T47D (cell line): ENCODE measurements around the gene ZBP1.

Experiments used
- DNase-seq, 2 experiments: peaks; one replicate each; pipeline versions ENCODE4 v3.0.0 to v3.0.0-alpha.2; 2011 to 2012; ENCODE audit warnings: low read depth in 1 of 2, low spot score in 1 of 2
- JUND ChIP-seq: IDR thresholded peaks from 2 replicates; pipeline ENCODE4 v1.6.1; 2012; ENCODE audit warnings: low read depth
- in situ Hi-C: cut with HindIII; loops from 2 replicates; pipeline ENCODE4 v1.10.0; 2016; ENCODE audit warnings: low sequenced_read_pairs, low pct_unique_long_range_greater_than_20kb

The ZBP1 gene, protein sequence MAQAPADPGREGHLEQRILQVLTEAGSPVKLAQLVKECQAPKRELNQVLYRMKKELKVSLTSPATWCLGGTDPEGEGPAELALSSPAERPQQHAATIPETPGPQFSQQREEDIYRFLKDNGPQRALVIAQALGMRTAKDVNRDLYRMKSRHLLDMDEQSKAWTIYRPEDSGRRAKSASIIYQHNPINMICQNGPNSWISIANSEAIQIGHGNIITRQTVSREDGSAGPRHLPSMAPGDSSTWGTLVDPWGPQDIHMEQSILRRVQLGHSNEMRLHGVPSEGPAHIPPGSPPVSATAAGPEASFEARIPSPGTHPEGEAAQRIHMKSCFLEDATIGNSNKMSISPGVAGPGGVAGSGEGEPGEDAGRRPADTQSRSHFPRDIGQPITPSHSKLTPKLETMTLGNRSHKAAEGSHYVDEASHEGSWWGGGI

DNA sequence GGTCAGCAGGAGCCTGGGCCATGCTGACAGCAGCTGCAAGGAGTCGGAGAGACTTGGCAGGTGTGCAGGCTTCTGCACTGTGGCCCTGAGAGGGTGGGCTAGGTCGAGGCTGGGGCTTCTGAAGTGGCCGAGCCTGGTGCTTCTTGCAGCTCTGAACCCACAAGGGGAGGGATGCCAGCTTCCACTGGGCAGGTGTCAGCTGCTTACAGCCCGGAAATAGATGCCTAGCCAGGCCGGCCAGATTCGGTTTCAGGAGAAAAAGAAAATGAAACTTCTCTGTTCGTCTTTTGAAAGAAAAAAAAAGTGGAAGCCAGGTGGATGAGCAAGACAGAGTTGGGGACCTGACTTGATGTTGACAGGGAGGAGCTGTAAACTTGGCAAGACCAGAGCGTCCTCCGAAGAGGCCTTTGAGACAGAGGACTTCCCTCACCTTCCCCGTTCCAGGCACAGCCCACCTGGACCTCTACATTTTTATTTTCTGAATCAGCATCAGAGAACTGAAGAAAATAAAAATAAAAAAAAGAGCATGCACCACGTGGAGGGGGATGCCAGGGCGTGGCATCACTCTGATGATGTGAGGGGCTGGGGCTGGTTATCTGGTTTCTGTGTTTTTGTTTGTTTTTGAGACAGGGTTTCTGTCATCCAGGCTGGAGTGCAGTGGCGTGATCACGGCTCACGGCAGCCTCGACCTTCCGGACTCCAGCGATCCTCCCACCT is at the start of gene ZBP1:
Gene ZBP1, minus strand, starts transcription at position 153 of the 717 bp plus-strand sequence. Its CDS starts 131 bp downstream, at position 22.
- DNase-seq: no peak
- TF ChIP-seq JUND: no peak
- in situ Hi-C loops: no loop called here

DNA sequence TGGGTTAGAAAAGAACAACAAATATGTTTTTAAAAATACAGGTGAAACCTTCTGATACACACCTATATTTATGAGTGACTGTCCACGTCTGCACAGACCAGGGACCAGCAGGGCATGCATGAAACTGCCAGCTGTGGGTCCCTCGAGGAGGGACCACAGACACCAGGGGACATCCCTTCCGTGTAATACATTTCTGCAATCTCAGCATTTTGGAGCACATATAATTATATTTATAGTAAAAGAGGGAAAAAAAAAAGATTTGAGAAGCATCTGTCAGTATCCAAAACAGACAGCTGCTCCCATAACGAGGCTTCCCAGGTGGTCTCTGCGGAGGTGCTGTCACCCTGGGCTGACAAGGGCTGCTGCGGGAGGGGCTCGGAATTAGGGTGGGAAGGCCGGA is 49.4 kb upstream of the ZBP1 start:
- TF ChIP-seq JUND: no peak
- no peak for DNase-seq
- in situ Hi-C loops: no loop called here

DNA sequence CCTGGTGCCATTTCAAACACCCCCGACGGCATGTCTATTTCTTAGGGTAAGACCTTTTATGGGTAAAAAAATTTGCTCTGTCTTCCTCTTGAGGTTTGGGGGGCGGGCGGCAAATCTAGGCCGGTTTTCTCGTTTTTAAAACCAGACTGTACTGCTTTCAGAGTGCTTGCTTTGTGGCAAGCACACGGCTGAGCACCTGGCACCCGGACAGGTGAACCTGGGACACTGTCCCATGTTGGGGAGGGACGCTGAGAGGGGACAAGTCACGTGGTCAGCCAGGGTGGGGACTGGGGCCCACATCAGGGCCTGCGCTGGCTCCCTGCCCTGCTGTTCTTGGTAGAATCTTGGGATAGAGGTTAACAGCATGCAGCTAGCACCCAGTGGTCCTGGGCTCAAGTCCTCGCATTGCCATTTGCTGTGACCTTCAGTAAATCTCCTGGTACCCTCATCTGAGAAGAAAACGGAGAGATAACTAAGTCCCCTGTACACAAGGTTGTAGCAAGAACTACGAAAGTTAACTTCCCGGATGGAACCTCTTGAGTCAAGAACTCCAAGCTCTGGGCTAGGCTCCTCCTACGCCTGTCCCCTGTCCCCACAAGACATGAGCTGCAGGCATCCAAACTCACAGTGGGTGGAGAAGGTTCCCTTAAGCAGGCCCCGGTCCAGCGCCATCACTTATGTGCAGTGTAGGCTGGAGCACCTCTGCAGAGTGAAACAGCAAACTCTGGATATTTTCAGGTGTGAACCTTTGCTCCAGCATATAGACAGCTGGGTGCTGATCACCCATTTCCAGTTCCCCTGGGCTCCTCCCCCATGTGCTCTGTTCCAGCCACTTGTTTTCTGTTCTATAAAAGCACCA is 47.9 kb upstream of the ZBP1 start:
- TF ChIP-seq JUND: no peak
- DNase-seq: no peak
- in situ Hi-C loops: no loop called here

DNA sequence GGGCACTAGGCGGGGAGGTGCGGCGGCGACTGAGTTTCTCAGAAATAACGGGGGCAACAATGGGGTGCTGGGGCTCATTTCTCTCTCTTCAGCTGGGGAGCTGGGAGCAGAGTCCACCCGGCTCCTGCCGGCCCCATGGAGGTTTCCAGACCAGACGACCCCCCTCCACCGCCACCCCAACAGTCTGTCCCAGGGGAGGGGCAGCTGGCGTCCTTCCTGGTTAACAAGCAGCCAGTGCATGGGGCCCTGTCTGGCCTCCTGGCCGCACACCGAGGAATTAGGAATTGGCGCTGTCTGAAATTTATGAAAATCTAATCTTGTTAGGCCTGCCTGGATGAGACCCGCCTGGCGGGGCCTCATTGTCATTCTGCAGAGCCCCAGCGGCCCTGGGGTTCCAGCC is 47.2 kb upstream of the ZBP1 start:
- no peak for DNase-seq
- in situ Hi-C loops: no loop called here
- no peak for TF ChIP-seq JUND

DNA sequence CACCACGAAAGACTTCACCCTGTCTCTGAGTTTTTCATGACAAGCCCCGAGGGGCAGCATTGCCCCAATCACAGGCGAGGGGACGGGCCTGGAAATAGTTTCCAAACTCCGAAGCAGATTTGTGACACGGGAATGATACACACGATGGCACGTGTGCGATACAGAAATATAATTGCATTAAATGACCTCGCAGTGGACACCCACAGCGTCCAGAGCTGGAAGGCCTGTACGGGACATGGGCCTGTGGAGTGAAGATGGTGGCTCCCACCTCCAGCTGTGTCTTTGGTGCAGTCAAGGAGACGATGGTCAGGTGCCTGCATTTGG is 46.6 kb upstream of the ZBP1 start:
- in situ Hi-C loops: no loop called here
- no peak for TF ChIP-seq JUND

DNA sequence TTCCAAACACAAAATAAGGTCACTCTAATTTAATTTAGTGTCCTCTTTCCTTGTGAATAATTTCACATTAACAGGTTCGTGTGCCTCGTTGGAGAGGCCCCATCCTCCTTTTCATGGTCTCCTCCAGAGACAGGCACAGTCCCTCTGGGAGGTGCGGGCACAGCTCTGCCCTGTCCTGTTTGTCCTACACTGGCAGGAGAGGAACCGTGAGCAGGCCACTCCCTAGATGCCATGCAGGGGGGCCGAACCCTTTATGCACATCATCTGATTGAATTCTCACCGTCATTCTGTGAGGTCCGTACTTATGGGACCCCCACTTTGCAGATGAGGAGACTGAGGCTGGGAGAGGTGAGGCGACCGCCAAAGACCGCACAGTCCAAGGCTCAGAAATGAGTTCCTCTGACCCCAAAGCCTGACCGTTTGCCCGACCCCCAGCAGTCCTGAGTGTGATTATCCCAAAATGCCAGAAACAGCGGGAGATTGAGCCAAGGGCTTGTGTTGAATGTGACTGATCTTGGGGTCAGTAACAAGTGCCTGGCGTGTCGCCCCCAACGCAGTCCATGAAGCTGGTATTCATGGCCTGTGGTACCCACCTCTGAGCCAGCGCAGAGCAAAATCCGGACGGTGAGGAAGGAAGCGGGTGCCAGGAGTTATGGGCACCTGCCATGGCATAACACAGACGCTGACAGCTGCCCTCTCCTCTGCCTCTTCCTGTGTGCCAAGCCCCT is 46.0 kb upstream of the ZBP1 start:
- no peak for TF ChIP-seq JUND
- DNase-seq: no peak
- in situ Hi-C loops: no loop called here

More for the DNA sequence above, 46.6 kb upstream of the ZBP1 start:
- no peak for DNase-seq

DNA sequence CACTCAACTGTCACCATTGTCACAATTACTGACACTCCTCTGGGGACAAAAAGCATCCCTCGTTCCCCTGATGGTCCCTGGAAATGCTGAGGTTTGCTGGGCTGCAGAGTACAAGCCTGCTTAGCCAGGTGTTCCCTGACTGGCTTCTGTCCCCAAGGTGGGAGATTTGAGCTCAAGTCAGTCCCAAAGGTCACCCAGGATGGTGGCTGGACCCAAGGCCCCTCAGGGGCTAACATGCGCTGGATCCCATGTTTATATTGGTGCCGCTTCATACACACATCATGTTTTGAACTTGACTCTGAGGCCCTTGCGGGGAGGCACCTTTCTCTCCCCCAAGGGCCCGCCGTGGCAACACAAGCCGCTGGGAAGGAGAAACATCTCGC is 45.4 kb upstream of the ZBP1 start:
- no peak for DNase-seq
- TF ChIP-seq JUND: no peak
- in situ Hi-C loops: no loop called here

DNA sequence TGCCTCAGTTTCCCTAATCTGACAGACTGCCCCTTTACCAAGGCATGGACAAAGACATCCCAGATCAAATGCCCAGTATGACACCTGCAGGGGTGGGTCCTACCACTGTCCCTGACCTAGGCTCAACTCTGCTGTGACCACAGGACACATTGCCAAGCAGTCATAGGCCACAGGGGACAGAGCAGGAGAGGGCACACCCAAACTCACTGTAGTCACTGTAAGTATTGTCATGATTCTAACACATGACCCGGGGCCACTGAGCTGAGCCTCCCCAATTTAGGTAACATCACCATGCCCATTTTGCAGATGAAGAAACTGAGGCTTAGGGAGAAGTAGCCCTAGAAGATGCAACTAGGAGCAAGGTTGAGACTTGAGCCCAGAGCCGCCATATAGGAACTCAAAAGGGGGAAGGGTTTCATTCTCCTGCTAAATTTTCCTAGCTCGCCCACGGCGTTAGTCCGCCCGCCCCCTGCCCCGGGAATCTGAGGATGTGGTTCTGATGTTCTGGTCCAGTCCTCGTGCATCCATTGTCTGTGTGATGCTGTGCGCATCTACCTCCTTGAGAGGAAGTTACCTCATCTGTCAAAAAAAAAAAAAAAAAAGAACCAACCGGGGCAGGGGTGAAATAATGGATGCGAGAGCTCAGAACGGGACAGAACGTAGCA is 44.8 kb upstream of the ZBP1 start:
- no peak for DNase-seq
- no peak for TF ChIP-seq JUND
- in situ Hi-C loops: no loop called here

DNA sequence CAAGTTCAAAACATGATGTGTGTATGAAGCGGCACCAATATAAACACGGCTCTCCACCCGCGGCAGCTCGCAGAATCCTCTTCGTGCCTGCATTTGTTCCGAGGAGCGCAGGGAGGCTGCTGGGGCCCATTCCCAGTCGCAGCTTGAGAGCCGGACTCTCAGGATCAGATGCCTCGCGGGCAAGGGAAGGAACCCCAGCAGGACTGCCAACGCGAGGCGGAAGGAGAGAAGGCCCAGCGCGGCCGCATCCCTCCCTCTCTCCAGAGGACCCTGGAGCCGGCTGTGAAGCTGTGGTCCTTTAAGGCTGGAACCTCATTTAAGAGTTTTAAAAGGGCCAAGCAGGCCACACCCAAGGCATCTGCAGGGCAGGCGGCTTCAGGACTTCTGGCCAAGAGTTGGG is 44.2 kb upstream of the ZBP1 start:
- in situ Hi-C loops: no loop called here
- no peak for TF ChIP-seq JUND
- DNase-seq: no peak

DNA sequence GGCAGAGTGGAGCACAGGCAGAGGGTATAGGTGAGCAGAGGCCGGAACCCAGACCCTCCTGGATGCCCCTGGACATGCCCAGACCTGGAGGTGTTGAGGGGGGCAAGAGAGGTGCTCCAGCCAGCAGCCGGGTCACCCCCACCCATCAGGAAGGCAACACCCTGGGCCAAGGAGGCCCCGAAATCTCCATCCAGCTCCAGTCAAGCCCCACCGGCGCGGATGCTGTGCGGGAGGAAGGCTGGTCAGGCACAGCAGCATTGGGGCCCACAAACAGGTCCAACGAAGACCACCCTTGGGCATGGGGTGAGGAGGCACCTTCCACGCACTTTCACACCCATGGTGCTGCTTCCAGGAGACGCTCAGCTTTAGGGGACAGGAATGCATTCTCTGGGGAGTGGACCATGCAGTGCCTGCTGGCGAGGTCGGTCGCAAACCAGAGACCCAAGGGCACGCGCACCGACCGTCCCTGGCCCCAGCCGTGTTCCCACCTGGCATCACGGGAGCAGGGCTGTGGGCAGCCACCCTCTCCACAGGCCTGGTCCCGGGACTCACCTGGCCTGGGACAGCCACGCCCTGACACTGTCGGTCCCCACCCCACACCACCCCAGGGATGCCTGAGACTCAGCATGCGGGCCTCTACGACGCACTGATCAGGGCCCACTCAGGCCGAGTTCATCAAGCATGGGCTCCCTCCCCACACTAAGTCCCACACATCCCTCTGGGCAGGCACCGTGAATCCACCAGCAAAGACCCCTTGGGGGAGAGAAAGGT is 43.6 kb upstream of the ZBP1 start:
- no peak for DNase-seq
- no peak for TF ChIP-seq JUND
- in situ Hi-C loops: no loop called here

DNA sequence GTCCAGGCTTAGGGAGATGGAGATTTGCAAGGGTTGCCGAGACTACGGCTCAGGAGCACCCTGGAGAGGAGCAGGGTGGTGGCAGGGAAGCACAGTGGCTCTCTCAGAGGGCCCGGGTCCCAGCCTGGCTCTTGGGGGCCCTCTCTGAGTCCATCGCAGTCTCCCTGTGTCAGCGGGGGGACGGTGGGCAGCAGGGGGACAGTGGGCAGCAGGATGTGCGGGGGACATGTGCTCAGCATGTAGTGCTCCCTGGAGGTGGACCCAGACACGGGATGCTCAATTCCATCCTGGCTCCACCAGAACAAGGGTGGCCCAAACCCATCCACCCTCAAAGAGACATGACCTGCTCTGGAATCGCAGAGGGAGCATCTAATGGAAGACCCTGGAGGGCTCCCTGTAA is 43.0 kb upstream of the ZBP1 start:
- TF ChIP-seq JUND: no peak
- in situ Hi-C loops: no loop called here
- DNase-seq: no peak
